OCI-LY7 (cell line): ENCODE data around the gene MEGF8. TPM values are rescaled to one million over a fixed set of nuclear protein-coding genes. Genes with fewer than 3 reads are reported as not detected.

Experiments used
- BruUV-seq: library from RNA; stranded (reverse); fragments of 400-500 nt; replicated peaks from 2 replicates; lab custom pipeline; 2021; lab: Mats Ljungman, UMichigan
- CTCF ChIA-PET: fragments of 300-600 bp; sonication (Branson Sonifier 250); formaldehyde crosslinking; loops from one replicate; lab custom pipeline; 2022; ENCODE audit warnings: antibody characterized with exemption; ENCODE audit not compliant: unreplicated experiment; lab: Charles Lee
- POLR2A ChIA-PET: fragments of 300-600 bp; sonication (Branson Sonifier 250); formaldehyde crosslinking; loops from one replicate; lab custom pipeline; 2022; ENCODE audit warnings: antibody characterized with exemption; lab: Charles Lee
- DNase-seq: peaks from one replicate; pipeline ENCODE4 v3.0.0-alpha.2; 2015; ENCODE audit warnings: low spot score
- H2AFZ ChIP-seq: fragments of 200-600 bp; sonication (generic), shearing (Covaris generic); 2 replicates; pipeline ENCODE4 v1.6.1; 2014; ENCODE audit warnings: mild to moderate bottlenecking, antibody characterized with exemption, low read length, moderate library complexity
- H3K27ac ChIP-seq: fragments of 200-600 bp; sonication (generic); 2 replicates; pipeline ENCODE4 v1.5.1; 2014; ENCODE audit warnings: mixed run types, low read depth, mild to moderate bottlenecking, moderate library complexity, low read length, inconsistent platforms; ENCODE audit not compliant: poor library complexity, severe bottlenecking
- H3K36me3 ChIP-seq: fragments of 200-600 bp; sonication (generic); 2 replicates; pipeline ENCODE4 v1.6.1; 2014; ENCODE audit warnings: mild to moderate bottlenecking, antibody characterized with exemption, low read length, moderate library complexity, mixed read lengths; ENCODE audit not compliant: insufficient read depth
- H3K4me1 ChIP-seq: fragments of 200-600 bp; sonication (generic); 2 replicates; pipeline ENCODE4 v1.5.1; 2014; ENCODE audit warnings: mild to moderate bottlenecking, low read length; ENCODE audit not compliant: insufficient read depth, poor library complexity, severe bottlenecking
- H3K4me2 ChIP-seq: fragments of 200-600 bp; sonication (generic); 2 replicates; pipeline ENCODE4 v1.6.1; 2014; ENCODE audit warnings: mild to moderate bottlenecking, low read length
- H3K4me3 ChIP-seq: fragments of 200-600 bp; sonication (generic); 2 replicates; pipeline ENCODE4 v1.5.1; 2014; ENCODE audit warnings: mild to moderate bottlenecking, low read depth, low read length; ENCODE audit not compliant: poor library complexity, severe bottlenecking
- H3K79me2 ChIP-seq: fragments of 200-600 bp; sonication (generic); 2 replicates; pipeline ENCODE4 v1.6.1; 2016; ENCODE audit warnings: low read depth, mild to moderate bottlenecking, low read length, moderate library complexity, mixed read lengths; ENCODE audit not compliant: insufficient read depth
- H3K9me2 ChIP-seq: fragments of 200-600 bp; sonication (generic); 2 replicates; pipeline ENCODE4 v1.6.1; 2016; ENCODE audit warnings: mild to moderate bottlenecking, low read length, mixed read lengths; ENCODE audit not compliant: insufficient read depth
- H3K9me3 ChIP-seq: fragments of 200-600 bp; sonication (generic); 2 replicates; pipeline ENCODE4 v1.6.1; 2014; ENCODE audit warnings: mild to moderate bottlenecking, mixed run types, low read length, mixed read lengths
- H4K20me1 ChIP-seq: fragments of 200-600 bp; sonication (generic); 2 replicates; pipeline ENCODE4 v1.6.1; 2014; ENCODE audit warnings: mild to moderate bottlenecking, antibody characterized with exemption, low read length, moderate library complexity, mixed read lengths; ENCODE audit not compliant: insufficient read depth
- CTCF ChIP-seq: fragments of 200-600 bp; sonication (generic); conservative IDR thresholded peaks from 2 replicates; pipeline ENCODE4 v1.5.1; 2014; ENCODE audit warnings: mild to moderate bottlenecking, antibody characterized with exemption, low read length, moderate library complexity, mixed read lengths
- EZH2phosphoT487 ChIP-seq: fragments of 200-600 bp; sonication (generic); IDR thresholded peaks from 2 replicates; pipeline ENCODE4 v1.6.1; 2018; ENCODE audit warnings: low read depth, borderline replicate concordance, mild to moderate bottlenecking, mixed run types, antibody characterized with exemption, low read length, moderate library complexity, mixed read lengths
- intact Hi-C: fragments of 100-400 bp; cut with micrococcal nuclease; formaldehyde crosslinking; loops from one replicate; pipeline ENCODE4 v1.10.0; 2022; ENCODE audit not compliant: unreplicated experiment
- total RNA-seq, 2 experiments: library from RNA; depleted of rRNA in 1 of 2; stranded (reverse); fragments of >200 nt in 1 of 2; shearing (Covaris generic) in 1 of 2; gene quantifications; 2 replicates each; pipeline ENCODE4 v1.2.3, GENCODE V29; 2014 to 2022

MEGF8 gene
- total RNA-seq, 2 experiments from 2014 or later: 10.5 to 14.7 TPM

GRCh38 chr19:42369433-42370067 lies 44.1 kb downstream of the MEGF8 start:
- H3K79me2 ChIP-seq: no peaks in the 10 kb centered on the region
- H2AFZ ChIP-seq: no peak overlapping the region
- H3K4me3 ChIP-seq: no peak overlapping the region
- H4K20me1 ChIP-seq: no peaks in the 10 kb centered on the region
- no TSS peak for BruUV-seq
- ChIA-PET POLR2A (no interaction called here), CTCF (no interaction called here)
- no peak overlapping the region for H3K27ac ChIP-seq
- no peaks in the 10 kb centered on the region for H3K9me2 ChIP-seq
- intact Hi-C loops: no loop called here
- TF ChIP-seq CTCF (no peak), EZH2phosphoT487 (no peak)
- peaks cover 2% of the 10 kb centered on the region; the same call in 1 of the 2 replicates for H3K9me3 ChIP-seq
- DNase-seq: no peak
- H3K4me2 ChIP-seq: no peak overlapping the region
- peaks cover 7% of the 10 kb centered on the region for H3K4me1 ChIP-seq
- peaks cover 4% of the 10 kb centered on the region for H3K36me3 ChIP-seq

GRCh38 chr19:42370068-42370520 lies 44.7 kb downstream of the MEGF8 start:
- Histone ChIP-seq H4K20me1 (no peaks in the 10 kb centered on the region), H3K4me2 (no peak overlapping the region), H3K9me2 (no peaks in the 10 kb centered on the region), H2AFZ (no peak overlapping the region), H3K27ac (no peak overlapping the region), H3K4me1 (peaks cover 7% of the 10 kb centered on the region), H3K36me3 (no peaks in the 10 kb centered on the region; the same call in 1 of the 2 replicates), H3K9me3 (no peaks in the 10 kb centered on the region), H3K79me2 (no peaks in the 10 kb centered on the region), H3K4me3 (no peak overlapping the region)
- POLR2A ChIA-PET: no interaction called here
- TF ChIP-seq CTCF (no peak), EZH2phosphoT487 (no peak)
- intact Hi-C loops: no loop called here
- DNase-seq: no peak
- no TSS peak for BruUV-seq
- CTCF ChIA-PET: no interaction called here

- DNase-seq: no peak
- no TSS peak for BruUV-seq
- Histone ChIP-seq H3K36me3 (no peaks in the 10 kb centered on the region), H3K4me3 (no peak overlapping the region), H3K79me2 (no peaks in the 10 kb centered on the region), H3K9me2 (no peaks in the 10 kb centered on the region), H3K4me2 (no peak overlapping the region), H4K20me1 (no peaks in the 10 kb centered on the region), H3K27ac (no peak overlapping the region), H2AFZ (no peak overlapping the region), H3K4me1 (peaks cover 4% of the 10 kb centered on the region), H3K9me3 (no peaks in the 10 kb centered on the region)
- TF ChIP-seq CTCF (no peak), EZH2phosphoT487 (no peak)
- CTCF ChIA-PET: no interaction called here
- intact Hi-C loops: no loop called here
- POLR2A ChIA-PET: no interaction called here
These were observed 45.3 kb downstream of the MEGF8 start for GRCh38 chr19:42370626-42371175.
